Smooth muscle cell (in vitro differentiated cells): Measurements from ENCODE around the gene TRIM23. TPM values are rescaled to one million over a fixed set of nuclear protein-coding genes. Genes with fewer than 3 reads are reported as not detected.

ENCODE experiments used
- DNase-seq: peaks from one replicate; lab custom pipeline; 2025; ENCODE audit not compliant: unreplicated experiment; lab: John Stamatoyannopoulos, UW
- H2AFZ ChIP-seq: fragments of 200-600 bp; sonication (generic); 2 replicates; pipeline ENCODE4 v1.6.0; 2016; ENCODE audit warnings: antibody characterized with exemption, low read depth, mild to moderate bottlenecking
- H3F3A ChIP-seq: fragments of 200-600 bp; sonication (generic); 2 replicates; pipeline ENCODE4 v1.6.0; 2017; ENCODE audit warnings: antibody characterized with exemption, low read depth
- H3K27ac ChIP-seq: fragments of 200-600 bp; sonication (generic); 2 replicates; pipeline ENCODE4 v1.5.1; 2016; ENCODE audit warnings: low read depth, mild to moderate bottlenecking
- H3K27me3 ChIP-seq: fragments of 200-600 bp; sonication (generic); 2 replicates; pipeline ENCODE4 v1.6.1; 2016; ENCODE audit warnings: low read depth, mild to moderate bottlenecking
- H3K36me3 ChIP-seq: fragments of 200-600 bp; sonication (generic); 2 replicates; pipeline ENCODE4 v1.5.1; 2016; ENCODE audit warnings: low read depth
- H3K4me1 ChIP-seq: fragments of 200-600 bp; sonication (generic); 2 replicates; pipeline ENCODE4 v1.5.1; 2016; ENCODE audit warnings: low read depth
- H3K4me2 ChIP-seq: fragments of 200-600 bp; sonication (generic); 2 replicates; pipeline ENCODE4 v1.6.0; 2016; ENCODE audit warnings: mild to moderate bottlenecking
- H3K4me3 ChIP-seq: fragments of 200-600 bp; sonication (generic); 2 replicates; pipeline ENCODE4 v1.5.1; 2016; ENCODE audit warnings: mild to moderate bottlenecking
- H3K79me2 ChIP-seq: fragments of 200-600 bp; sonication (generic); 2 replicates; pipeline ENCODE4 v1.6.0; 2016; ENCODE audit warnings: low read depth, mild to moderate bottlenecking
- H3K9ac ChIP-seq: fragments of 200-600 bp; sonication (generic); 2 replicates; pipeline ENCODE4 v1.6.0; 2016; ENCODE audit warnings: low read depth
- H3K9me3 ChIP-seq: fragments of 200-600 bp; sonication (generic); replicated peaks from 2 replicates; pipeline ENCODE4 v1.5.1; 2016; ENCODE audit warnings: low read depth
- H4K20me1 ChIP-seq: fragments of 200-600 bp; sonication (generic); 2 replicates; pipeline ENCODE4 v1.6.0; 2016; ENCODE audit warnings: low read depth
- CTCF ChIP-seq: fragments of 200-600 bp; sonication (generic); IDR thresholded peaks from 2 replicates; pipeline ENCODE4 v1.5.1; 2017; ENCODE audit warnings: borderline replicate concordance, mild to moderate bottlenecking, antibody characterized with exemption; ENCODE audit not compliant: insufficient read depth, poor library complexity, severe bottlenecking
- WGBS: methylation state at CpG from one replicate; pipeline ENCODE4 v1.1.7; 2016; ENCODE audit warnings: low lambda C conversion rate; 5-methylcytosine and 5-hydroxymethylcytosine counted together
- polyA plus RNA-seq: library from polyadenylated mRNA; unstranded; fragments of >200 nt; fragmentation: Nextera tagmentation; extraction: Ambion mirVana; gene quantifications from 2 replicates; pipeline ENCODE4 v1.2.1, GENCODE V29; 2016
- total RNA-seq: library from RNA; depleted of rRNA; stranded (reverse); fragments of >200 nt; gene quantifications from 2 replicates; pipeline ENCODE4 v1.2.3, GENCODE V29; 2014

Gene TRIM23
- total and polyA plus RNA-seq, 2 experiments from 2014 or later = 9.8 to 25.1 TPM

DNA sequence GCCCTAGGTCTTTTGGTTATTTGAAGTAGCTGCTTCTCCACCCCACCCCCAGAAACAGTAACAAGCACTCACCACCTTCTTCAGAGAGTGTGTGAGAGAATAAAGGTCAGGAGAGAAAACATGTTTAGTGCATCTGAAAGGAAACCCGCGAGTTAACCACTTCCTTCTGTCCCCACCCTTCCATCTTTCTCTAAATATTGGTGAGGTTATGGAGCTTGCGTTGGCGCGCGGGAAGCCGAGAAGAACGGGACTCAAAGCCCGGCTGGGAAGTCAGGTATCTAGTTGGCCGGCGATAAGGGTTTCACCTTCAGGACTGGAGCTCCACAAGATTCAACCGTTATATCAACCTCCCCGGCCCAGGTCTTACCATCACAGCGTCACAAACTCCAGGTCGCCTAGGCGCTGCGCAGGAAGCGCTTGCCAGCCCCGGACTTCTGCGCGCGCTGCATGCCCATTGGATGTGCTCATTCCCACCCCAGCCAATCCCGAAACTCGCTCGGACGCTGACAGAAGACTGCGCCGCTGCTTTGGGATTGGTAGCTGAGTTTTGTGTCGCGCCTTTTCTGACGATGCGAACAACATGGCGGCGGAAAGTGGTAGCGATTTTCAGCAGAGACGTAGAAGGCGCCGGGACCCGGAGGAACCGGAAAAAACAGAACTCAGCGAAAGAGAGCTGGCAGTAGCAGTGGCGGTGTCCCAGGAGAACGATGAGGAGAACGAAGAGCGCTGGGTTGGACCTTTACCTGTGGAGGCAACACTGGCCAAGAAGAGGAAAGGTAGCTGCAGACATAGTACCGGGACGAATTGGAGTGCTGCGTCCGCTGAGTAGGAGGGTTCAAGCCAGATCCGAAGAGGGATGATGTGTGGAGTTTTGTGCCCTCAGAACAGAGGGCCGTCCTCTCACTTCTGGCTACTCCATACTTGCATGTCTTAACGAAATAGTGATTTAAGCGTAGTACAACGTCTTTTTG is 61.1 kb downstream of the TRIM23 start, which contains the start of the genes CENPK and PPWD1:
TSS of gene CENPK (minus strand) at position 438 of the 971 bp plus-strand sequence. CDS start 8,261 bp downstream, outside the sequence.
TSS of gene PPWD1 (plus strand) at position 566 of the 971 bp plus-strand sequence. CDS start at position 581, 15 bp downstream.
- Histone ChIP-seq H3K9ac (peak within 1 kb of the TSS; percentile 97), H3K79me2 (peaks cover 56% of the 10 kb centered on the region), H3K9me3 (no peaks in the 10 kb centered on the region), H4K20me1 (no peaks in the 10 kb centered on the region), H3K4me2 (peak within 1 kb of the TSS; percentile 98), H3K36me3 (no peaks in the 10 kb centered on the region), H2AFZ (peak within 1 kb of the TSS; percentile 98), H3K27ac (peak within 1 kb of the TSS; percentile 95), H3F3A (no peaks in the 10 kb centered on the region), H3K27me3 (no peaks in the 10 kb centered on the region), H3K4me3 (peak within 1 kb of the TSS; percentile 95), H3K4me1 (peaks cover 17% of the 10 kb centered on the region)
- TF ChIP-seq CTCF = no peak
- WGBS = under 1% methylated on average over 54 of the region's 54 CpGs
- peak; percentile 80 for DNase-seq

DNA sequence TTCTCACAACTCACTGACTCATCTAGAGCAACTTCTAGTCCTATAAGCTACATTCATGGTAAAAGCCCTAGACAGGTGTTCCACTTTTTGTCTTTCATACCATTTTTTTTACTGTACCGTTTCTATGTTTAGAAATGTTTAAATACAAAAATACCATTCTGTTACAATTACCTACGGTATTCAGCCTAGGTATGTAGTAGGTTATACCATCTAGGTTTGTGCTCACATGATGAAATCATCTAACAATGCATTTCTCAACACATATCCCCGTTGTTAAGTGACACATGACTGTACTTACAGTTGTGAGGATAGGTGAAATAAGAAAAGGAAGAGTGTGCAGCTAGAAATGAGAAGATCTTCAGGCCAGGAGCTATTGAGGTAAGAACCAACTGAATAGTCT is 67.4 kb downstream of the TRIM23 start:
- no peaks in the 10 kb centered on the region for H3K27me3 ChIP-seq
- no peak for DNase-seq
- H3K79me2 ChIP-seq = peaks cover 7% of the 10 kb centered on the region
- no peaks in the 10 kb centered on the region for H4K20me1 ChIP-seq
- 93% methylated on average over 3 of the region's 3 CpGs for WGBS
- no peak overlapping the region for H3K27ac ChIP-seq
- no peaks in the 10 kb centered on the region for H3F3A ChIP-seq
- peaks cover 1% of the 10 kb centered on the region for H3K4me1 ChIP-seq
- H3K4me2 ChIP-seq = no peak overlapping the region
- no peak for TF ChIP-seq CTCF
- H3K9me3 ChIP-seq = no peaks in the 10 kb centered on the region
- H3K36me3 ChIP-seq = no peaks in the 10 kb centered on the region
- no peak overlapping the region for H3K9ac ChIP-seq
- no peak overlapping the region for H2AFZ ChIP-seq
- H3K4me3 ChIP-seq = no peak overlapping the region

GRCh38 chr5:65556181-65556580 is 68.0 kb downstream of the TRIM23 start:
- Histone ChIP-seq H3K79me2 (peaks cover 2% of the 10 kb centered on the region), H3K4me2 (no peak overlapping the region), H3K4me3 (no peak overlapping the region), H3K27me3 (no peaks in the 10 kb centered on the region), H3F3A (no peaks in the 10 kb centered on the region), H3K27ac (no peak overlapping the region), H4K20me1 (no peaks in the 10 kb centered on the region), H3K9me3 (no peaks in the 10 kb centered on the region), H3K4me1 (no peaks in the 10 kb centered on the region), H3K36me3 (no peaks in the 10 kb centered on the region), H2AFZ (no peak overlapping the region), H3K9ac (no peak overlapping the region)
- no peak for TF ChIP-seq CTCF
- WGBS = 100% methylated on average over 2 of the region's 2 CpGs
- DNase-seq = no peak
